Spleen (tissue), 7 donors: ENCODE measurements around the gene MUC5B.

Experiments used
- CTCF ChIP-seq, 11 experiments: fragments of 200-600 bp in 7 of 11; fragments of 450-650 bp in 4 of 11; sonication (generic) in 4 of 11; IDR thresholded peaks in 8 of 11; conservative IDR thresholded peaks in 3 of 11; 1 replicate in 7 of 11; 2 replicates in 4 of 11; pipeline versions ENCODE4 v1.4.0 to v1.8.0; 2016 to 2021; ENCODE audit warnings: antibody characterized with exemption in 11 of 11, inconsistent platforms in 4 of 11, mild to moderate bottlenecking in 1 of 11
- POLR2A ChIP-seq, 3 donors: fragments of 450-650 bp; IDR thresholded peaks; one replicate each; pipeline ENCODE4 v1.5.1; 2017; ENCODE audit warnings: antibody characterized with exemption in 3 of 3, mild to moderate bottlenecking in 1 of 3
- donor health status: DM: no; HTN: no; CAD: no; lungs with moderate emphysema.
- donor health status: DM: no; HTN: no; CAD: no.
- donor health status: DM: no; HTN: no; CAD: no.

DNA sequence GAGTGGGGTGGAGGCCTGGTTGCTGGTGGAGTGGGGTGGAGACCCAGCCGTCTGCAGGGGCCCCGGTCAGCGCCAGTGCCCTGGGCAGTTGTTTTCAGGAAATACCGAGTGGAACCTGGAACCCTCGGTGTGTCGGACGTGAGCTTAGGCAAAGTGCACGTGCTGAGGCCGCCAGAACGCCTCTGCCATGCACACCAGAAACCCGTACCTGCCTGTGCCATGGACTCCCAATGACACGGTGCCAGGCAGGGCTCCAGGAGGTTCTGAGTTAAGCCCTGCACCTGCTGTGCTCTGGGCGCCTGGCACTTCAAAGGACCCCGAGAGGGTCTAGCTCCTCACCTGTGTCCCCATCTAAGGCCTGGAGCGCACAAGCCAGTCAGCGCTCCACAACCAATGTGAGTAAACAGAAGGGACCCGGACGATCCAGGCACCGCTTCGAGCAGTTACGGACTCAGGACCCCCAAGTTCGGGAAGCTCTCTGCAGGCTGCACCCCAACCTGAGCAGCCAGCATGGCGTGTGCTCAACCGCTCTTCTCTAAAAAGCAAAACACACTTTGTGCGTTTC, 74.2 kb downstream of the MUC5B start:
- TF ChIP-seq CTCF (IDR thresholded peaks at IDR 0.05 in 8 of 11, conservative IDR thresholded peaks at IDR 0.05 in 3 of 11), result no peak
- TF ChIP-seq POLR2A (IDR thresholded peaks at IDR 0.05), result no peak
